Stimulated activated naive CD4-positive, alpha-beta T cell (primary cell): ENCODE measurements around the gene GTF2B.
A peak's percentile ranks its signal among the peaks of the same experiment; 100 is the strongest.
"Not testable (repeated sequence)": the region's sequence is repeated elsewhere in the genome, so short reads cannot be mapped to it uniquely, and the experiment has no call there.

ENCODE experiments used
- DNase-seq, 6 experiments: peaks; one replicate each; lab custom pipeline; 2025; lab: John Stamatoyannopoulos, UW

GTF2B gene

GRCh38 chr1:88885933-88886332, 5.4 kb downstream of the GTF2B start:
- no peak for DNase-seq

GRCh38 chr1:88883156-88883555, 8.2 kb downstream of the GTF2B start:
- no peak for DNase-seq

- not testable (repeated sequence) for DNase-seq
Measured at GRCh38 chr1:88880717-88881116, 10.7 kb downstream of the GTF2B start.

GRCh38 chr1:88878731-88879130, 12.6 kb downstream of the GTF2B start:
- no peak for DNase-seq

GRCh38 chr1:88877911-88878310, 13.5 kb downstream of the GTF2B start:
- DNase-seq: no peak

- DNase-seq: peak in 2 of 6 experiments; percentile 25 to 28
Measured at GRCh38 chr1:88877382-88877825, 14.0 kb downstream of the GTF2B start.

GRCh38 chr1:88876573-88877365, 14.6 kb downstream of the GTF2B start:
- no peak for DNase-seq

- no peak for DNase-seq
Measured at GRCh38 chr1:88875595-88875994, 15.8 kb downstream of the GTF2B start.

GRCh38 chr1:88873737-88874349, 17.5 kb downstream of the GTF2B start:
- DNase-seq: no peak

GRCh38 chr1:88869644-88870043, 21.7 kb downstream of the GTF2B start:
- not testable (repeated sequence) for DNase-seq

- no peak for DNase-seq
Measured at GRCh38 chr1:88867743-88868521, 23.4 kb downstream of the GTF2B start.

GRCh38 chr1:88851303-88852063, 39.9 kb downstream of the GTF2B start:
- no peak for DNase-seq

- DNase-seq: no peak
Measured at GRCh38 chr1:88847643-88848042, 43.7 kb downstream of the GTF2B start.

- DNase-seq: no peak
Measured at GRCh38 chr1:88825721-88826120, 65.6 kb downstream of the GTF2B start.

- not testable (repeated sequence) for DNase-seq
Measured at GRCh38 chr1:88819642-88820041, 71.7 kb downstream of the GTF2B start.

- no peak for DNase-seq
Measured at GRCh38 chr1:88813471-88813870, 77.9 kb downstream of the GTF2B start.

GRCh38 chr1:88812366-88812765, 79.0 kb downstream of the GTF2B start:
- DNase-seq: no peak

GRCh38 chr1:88803444-88803843, 87.9 kb downstream of the GTF2B start:
- DNase-seq: no peak

- no peak for DNase-seq
Measured at GRCh38 chr1:88802950-88803349, 88.4 kb downstream of the GTF2B start.
